ENCODE measurements around the gene ELL2.
"Not testable (repeated sequence)": the region's sequence is repeated elsewhere in the genome, so short reads cannot be mapped to it uniquely, and the experiment has no call there.

The ELL2 gene

GRCh38 chr5:95907067-95907705, 54.5 kb downstream of the ELL2 start:
- TF ChIP-seq CTCF (IDR thresholded peaks at IDR 0.05; ENCODE audit: low read depth, low read length) = no peak
- H3K4me3 ChIP-seq (ENCODE audit: low read depth, low read length) = no peak overlapping the region

DNA sequence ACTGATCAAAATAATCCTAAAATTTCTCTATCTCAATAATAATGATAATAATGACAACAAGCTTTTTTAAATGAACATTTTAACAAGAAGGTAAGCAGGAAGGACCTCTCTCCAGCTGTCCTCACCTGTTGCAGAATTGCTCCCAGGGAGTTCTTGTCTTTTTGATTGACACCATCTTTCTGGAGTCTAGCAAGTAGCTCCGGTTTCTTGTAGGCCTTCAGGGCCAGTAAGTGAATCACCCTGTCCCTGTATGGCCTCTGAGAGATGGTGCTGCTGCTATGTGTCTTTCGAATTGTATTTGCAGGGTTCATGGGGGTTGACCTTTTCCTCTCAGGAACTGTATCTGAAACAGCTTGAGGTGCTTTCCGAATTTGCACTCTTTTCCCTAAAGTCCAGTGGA, 55.3 kb downstream of the ELL2 start:
- not testable (repeated sequence) for H3K4me3 ChIP-seq (ENCODE audit: low read depth, low read length)

DNA sequence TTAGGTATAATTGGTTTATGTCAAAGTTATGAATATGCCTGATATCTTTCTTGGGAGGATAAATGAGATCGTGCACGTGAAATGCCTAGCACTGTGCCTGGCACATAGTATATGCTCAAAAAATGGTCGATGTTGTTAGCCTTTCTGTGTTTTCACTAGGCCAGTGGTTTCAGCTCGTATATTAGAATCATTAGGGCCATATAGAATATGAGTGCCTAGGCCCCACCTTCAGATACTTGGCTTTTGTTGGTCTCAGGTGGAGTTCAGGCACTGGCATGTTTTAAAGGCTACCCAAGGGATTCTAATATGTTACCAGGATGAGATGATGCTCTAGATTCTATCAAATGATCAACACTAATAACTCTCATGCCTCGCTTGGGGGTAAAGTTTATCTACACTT, 56.8 kb downstream of the ELL2 start:
- no peak for TF ChIP-seq CTCF (IDR thresholded peaks at IDR 0.05; ENCODE audit: low read depth, low read length)
- no peak overlapping the region for H3K4me3 ChIP-seq (ENCODE audit: low read depth, low read length)

DNA sequence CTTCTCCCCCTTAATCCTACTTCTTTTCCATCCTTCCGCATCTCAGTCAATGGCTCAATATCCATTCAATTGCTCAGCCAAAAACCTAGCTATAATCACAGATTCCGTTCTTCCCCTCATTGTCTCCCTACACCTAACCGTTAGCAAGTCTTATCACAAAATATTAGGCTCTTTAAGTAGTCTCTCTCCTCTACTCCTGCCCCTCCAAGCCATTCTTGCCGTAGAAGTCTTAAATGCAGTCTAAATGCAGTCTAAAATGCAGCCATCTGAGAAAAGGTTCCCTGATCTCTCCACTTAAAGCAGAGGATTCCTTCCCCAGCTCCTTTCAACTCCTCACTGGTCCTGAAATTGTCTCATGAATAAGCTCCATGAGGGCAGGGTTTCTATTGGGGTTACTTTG, 57.8 kb downstream of the ELL2 start:
- no peak for TF ChIP-seq CTCF (IDR thresholded peaks at IDR 0.05; ENCODE audit: low read depth, low read length)
- no peak overlapping the region for H3K4me3 ChIP-seq (ENCODE audit: low read depth, low read length)

- no peak overlapping the region for H3K4me3 ChIP-seq (ENCODE audit: low read depth, low read length)
- TF ChIP-seq CTCF (IDR thresholded peaks at IDR 0.05; ENCODE audit: low read depth, low read length) = no peak
These were observed 59.7 kb downstream of the ELL2 start for GRCh38 chr5:95901676-95902627.

DNA sequence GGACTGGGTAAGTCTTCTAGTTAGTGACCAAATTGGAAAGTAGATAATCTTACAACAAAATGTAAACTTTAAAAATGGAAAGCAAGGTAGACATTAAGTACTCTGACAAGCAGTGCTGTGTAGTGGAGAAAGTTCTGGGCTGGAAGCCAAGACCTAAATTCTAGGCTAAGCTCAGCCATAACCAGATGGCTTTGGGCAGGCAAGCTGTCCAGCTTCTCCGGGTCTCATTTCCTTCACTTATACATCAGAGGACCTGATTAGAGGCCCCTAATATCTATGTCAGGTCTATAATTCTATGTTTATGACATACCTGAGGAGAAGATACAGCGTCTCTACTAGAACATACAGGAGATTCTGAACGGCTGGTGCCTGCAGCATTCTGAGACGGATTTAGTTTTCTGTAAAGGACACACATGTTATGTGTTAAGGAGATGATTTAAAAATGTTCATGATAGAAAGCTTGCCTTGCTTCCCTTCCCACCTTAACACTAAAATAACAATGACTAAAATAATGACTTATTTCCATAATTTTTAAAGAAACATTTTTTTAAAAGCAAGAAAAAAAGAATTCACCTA, 61.2 kb downstream of the ELL2 start:
- no peak for TF ChIP-seq CTCF (IDR thresholded peaks at IDR 0.05; ENCODE audit: low read depth, low read length)

GRCh38 chr5:95899829-95900228, 61.8 kb downstream of the ELL2 start:
- H3K4me3 ChIP-seq (ENCODE audit: low read depth, low read length) = no peak overlapping the region
- TF ChIP-seq CTCF (IDR thresholded peaks at IDR 0.05; ENCODE audit: low read depth, low read length) = no peak

More for the DNA sequence above, 61.2 kb downstream of the ELL2 start:
- H3K4me3 ChIP-seq (ENCODE audit: low read depth, low read length) = no peak overlapping the region

All from WI38 (cell line).